GM12878 (cell line): ENCODE measurements around the gene ADAMTS16.

Source experiments
- CREB1 ChIP-seq: IDR thresholded peaks from 2 replicates; pipeline ENCODE4 v1.6.1; 2012; ENCODE audit warnings: low read depth, mild to moderate bottlenecking, inconsistent platforms
- E2F4 ChIP-seq: IDR thresholded peaks from 2 replicates; pipeline ENCODE4 v1.6.1; 2012; ENCODE audit warnings: low read depth, low read length, improper control_type of control experiment
- ELK1 ChIP-seq: IDR thresholded peaks from 2 replicates; pipeline ENCODE4 v1.6.1; 2012; ENCODE audit warnings: low read depth, low read length, improper control_type of control experiment
- EZH2 ChIP-seq: IDR thresholded peaks from 2 replicates; pipeline ENCODE4 v1.6.1; 2012; ENCODE audit warnings: low read depth, mild to moderate bottlenecking, control low read depth, inconsistent platforms, low read length, borderline replicate concordance; ENCODE audit not compliant: control insufficient read depth
- IKZF2 ChIP-seq, 2 experiments: fragments of 450-650 bp; IDR thresholded peaks; 2 replicates each; pipeline ENCODE4 v1.6.1; 2017; ENCODE audit warnings: mild to moderate bottlenecking in 2 of 2, moderate library complexity in 2 of 2
- LARP7 ChIP-seq: fragments of 450-650 bp; IDR thresholded peaks from 2 replicates; pipeline ENCODE4 v1.6.1; 2017; ENCODE audit warnings: mild to moderate bottlenecking
- NR2C2 ChIP-seq: IDR thresholded peaks from 2 replicates; pipeline ENCODE4 v1.6.1; 2011; ENCODE audit warnings: borderline replicate concordance, low read depth; ENCODE audit not compliant: control insufficient read depth, insufficient read length
- NRF1 ChIP-seq: conservative IDR thresholded peaks from 2 replicates; pipeline ENCODE4 v1.6.1; 2011; ENCODE audit warnings: mild to moderate bottlenecking, low read depth, low read length, improper control_type of control experiment
- POLR2A ChIP-seq: IDR thresholded peaks from 2 replicates; pipeline ENCODE4 v1.6.1; 2011; ENCODE audit warnings: low read depth, mild to moderate bottlenecking, low read length
- SMARCA5 ChIP-seq: fragments of 450-650 bp; IDR thresholded peaks from 2 replicates; pipeline ENCODE4 v1.6.1; 2017; ENCODE audit warnings: mild to moderate bottlenecking
- TF ChIP-seq, protein P1 (sequence below), 3 experiments: IDR thresholded peaks in 2 of 3; conservative IDR thresholded peaks in 1 of 3; 2 replicates each; pipeline ENCODE4 v1.5.1; 2011; ENCODE audit warnings: low read depth in 3 of 3, low read length in 3 of 3, mild to moderate bottlenecking in 3 of 3, control low read depth in 2 of 3, moderate library complexity in 2 of 3, inconsistent platforms in 1 of 3, mixed read lengths in 1 of 3; ENCODE audit not compliant: control insufficient read depth in 2 of 3, insufficient read depth in 1 of 3; ENCODE audit errors: extremely low read depth in 1 of 3

GRCh38 chr5:5266297-5266696 is 126.2 kb downstream of the ADAMTS16 start:
- TF ChIP-seq LARP7 (no peak), EZH2 (no peak), POLR2A (no peak), CREB1 (no peak), IKZF2 (IDR thresholded peaks at IDR 0.05) (no peak), SMARCA5 (no peak), ELK1 (no peak), E2F4 (no peak), NR2C2 (no peak), NRF1 (no peak)
- TF ChIP-seq, protein P1, sequence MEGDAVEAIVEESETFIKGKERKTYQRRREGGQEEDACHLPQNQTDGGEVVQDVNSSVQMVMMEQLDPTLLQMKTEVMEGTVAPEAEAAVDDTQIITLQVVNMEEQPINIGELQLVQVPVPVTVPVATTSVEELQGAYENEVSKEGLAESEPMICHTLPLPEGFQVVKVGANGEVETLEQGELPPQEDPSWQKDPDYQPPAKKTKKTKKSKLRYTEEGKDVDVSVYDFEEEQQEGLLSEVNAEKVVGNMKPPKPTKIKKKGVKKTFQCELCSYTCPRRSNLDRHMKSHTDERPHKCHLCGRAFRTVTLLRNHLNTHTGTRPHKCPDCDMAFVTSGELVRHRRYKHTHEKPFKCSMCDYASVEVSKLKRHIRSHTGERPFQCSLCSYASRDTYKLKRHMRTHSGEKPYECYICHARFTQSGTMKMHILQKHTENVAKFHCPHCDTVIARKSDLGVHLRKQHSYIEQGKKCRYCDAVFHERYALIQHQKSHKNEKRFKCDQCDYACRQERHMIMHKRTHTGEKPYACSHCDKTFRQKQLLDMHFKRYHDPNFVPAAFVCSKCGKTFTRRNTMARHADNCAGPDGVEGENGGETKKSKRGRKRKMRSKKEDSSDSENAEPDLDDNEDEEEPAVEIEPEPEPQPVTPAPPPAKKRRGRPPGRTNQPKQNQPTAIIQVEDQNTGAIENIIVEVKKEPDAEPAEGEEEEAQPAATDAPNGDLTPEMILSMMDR (IDR thresholded peaks at IDR 0.05 in 2 of 3, conservative IDR thresholded peaks at IDR 0.05 in 1 of 3; ENCODE audit: control insufficient read depth in 2 of 3, extremely low read depth in 1 of 3, insufficient read depth in 1 of 3, low read depth in 3 of 3, low read length in 3 of 3): no peak
